Body of pancreas (tissue), 4 donors: ENCODE data around the gene HSBP1. TPM values are rescaled to one million over a fixed set of nuclear protein-coding genes. Genes with fewer than 3 reads are reported as not detected.

Source experiments
- ATAC-seq: fragments of 150-250 bp; one replicate; pipeline ENCODE4 v1.9.1; 2016
- DNase-seq, 4 donors: peaks; one replicate each; pipeline ENCODE4 v3.0.0-alpha.2; 2019
- H3K27ac ChIP-seq, 4 donors: fragments of 200-600 bp; sonication (generic); 1 replicate in 3 of 4; 2 replicates in 1 of 4; pipeline versions ENCODE4 v1.5.1 to v1.6.1; 2016 to 2019; ENCODE audit warnings: mild to moderate bottlenecking in 1 of 4, mixed read lengths in 1 of 4, moderate library complexity in 1 of 4
- H3K27me3 ChIP-seq, 2 donors: fragments of 200-600 bp; sonication (generic); one replicate each; pipeline ENCODE4 v1.6.0; 2016; ENCODE audit warnings: mild to moderate bottlenecking in 1 of 2
- H3K36me3 ChIP-seq, 2 donors: fragments of 200-600 bp; sonication (generic); replicated peaks in 1 of 2; 2 replicates each; pipeline ENCODE4 v1.5.1; 2016; ENCODE audit warnings: low read depth in 2 of 2; ENCODE audit not compliant: insufficient read depth in 1 of 2
- H3K4me1 ChIP-seq: fragments of 200-600 bp; sonication (generic); one replicate; pipeline ENCODE4 v1.6.0; 2016
- H3K4me3 ChIP-seq, 2 donors: fragments of 200-600 bp; sonication (generic); 1 replicate in 1 of 2; 2 replicates in 1 of 2; pipeline ENCODE4 v1.5.1; 2016 to 2019
- H3K9me3 ChIP-seq, 3 donors: fragments of 200-600 bp; sonication (generic); 1 replicate in 2 of 3; 2 replicates in 1 of 3; pipeline ENCODE4 v1.5.1; 2016
- POLR2A ChIP-seq, 3 donors: fragments of 450-650 bp; IDR thresholded peaks; one replicate each; pipeline ENCODE4 v1.6.1; 2016; ENCODE audit warnings: antibody characterized with exemption in 3 of 3, mild to moderate bottlenecking in 2 of 3
- WGBS, 2 donors: methylation state at CpG; one replicate each; pipeline ENCODE4 v1.1.5; 2017; 5-methylcytosine and 5-hydroxymethylcytosine counted together
- intact Hi-C: fragments of 100-400 bp; cut with DNase I; formaldehyde crosslinking; loops from one replicate; pipeline ENCODE4 v1.15.1; 2023
- total RNA-seq, 2 donors: library from RNA; depleted of rRNA; stranded (reverse); fragments of >200 nt; gene quantifications; one replicate each; pipeline ENCODE4 v1.1.0, GENCODE V29; 2016
- TF ChIP-seq, protein P1 (sequence below), 7 experiments: fragments of 450-650 bp in 4 of 7; fragments of 200-600 bp in 3 of 7; sonication (generic) in 3 of 7; IDR thresholded peaks; one replicate each; pipeline ENCODE4 v1.5.1; 2016 to 2019; ENCODE audit warnings: antibody characterized with exemption in 7 of 7

Gene HSBP1
- total RNA-seq, 2 donors from 2014 or later = 4.9 to 12.5 TPM

DNA sequence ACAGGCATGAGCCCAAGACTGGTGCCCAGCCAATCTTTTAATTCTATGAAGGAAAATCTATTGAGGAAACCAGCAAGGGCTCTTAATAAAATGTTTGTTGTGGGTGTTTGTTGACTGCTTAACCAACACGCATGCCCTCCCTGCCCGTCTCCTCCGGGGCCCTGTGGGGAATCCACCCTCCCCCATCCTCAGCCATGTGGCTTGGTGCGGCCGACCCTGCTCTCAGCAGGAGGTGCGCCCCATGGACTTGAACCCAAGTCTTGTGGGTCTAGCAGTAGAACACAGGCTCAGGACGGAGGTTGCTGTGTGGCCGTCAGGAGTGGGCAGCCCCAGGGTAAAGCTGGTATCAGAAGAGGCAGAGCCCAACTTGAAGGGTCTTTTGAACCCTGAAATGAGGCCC, 46.1 kb downstream of the HSBP1 start:
- TF ChIP-seq, protein P1, sequence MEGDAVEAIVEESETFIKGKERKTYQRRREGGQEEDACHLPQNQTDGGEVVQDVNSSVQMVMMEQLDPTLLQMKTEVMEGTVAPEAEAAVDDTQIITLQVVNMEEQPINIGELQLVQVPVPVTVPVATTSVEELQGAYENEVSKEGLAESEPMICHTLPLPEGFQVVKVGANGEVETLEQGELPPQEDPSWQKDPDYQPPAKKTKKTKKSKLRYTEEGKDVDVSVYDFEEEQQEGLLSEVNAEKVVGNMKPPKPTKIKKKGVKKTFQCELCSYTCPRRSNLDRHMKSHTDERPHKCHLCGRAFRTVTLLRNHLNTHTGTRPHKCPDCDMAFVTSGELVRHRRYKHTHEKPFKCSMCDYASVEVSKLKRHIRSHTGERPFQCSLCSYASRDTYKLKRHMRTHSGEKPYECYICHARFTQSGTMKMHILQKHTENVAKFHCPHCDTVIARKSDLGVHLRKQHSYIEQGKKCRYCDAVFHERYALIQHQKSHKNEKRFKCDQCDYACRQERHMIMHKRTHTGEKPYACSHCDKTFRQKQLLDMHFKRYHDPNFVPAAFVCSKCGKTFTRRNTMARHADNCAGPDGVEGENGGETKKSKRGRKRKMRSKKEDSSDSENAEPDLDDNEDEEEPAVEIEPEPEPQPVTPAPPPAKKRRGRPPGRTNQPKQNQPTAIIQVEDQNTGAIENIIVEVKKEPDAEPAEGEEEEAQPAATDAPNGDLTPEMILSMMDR (IDR thresholded peaks at IDR 0.05) = no peak
- TF ChIP-seq POLR2A (IDR thresholded peaks at IDR 0.05) = no peak
- WGBS, 2 donors = 86 to 95% methylated on average over 8 of the region's 8 CpGs
- H3K4me1 ChIP-seq = no peaks in the 10 kb centered on the region
- no peak overlapping the region for H3K4me3 ChIP-seq
- H3K27ac ChIP-seq = no peak overlapping the region
- H3K36me3 ChIP-seq = no peaks in the 10 kb centered on the region
- ATAC-seq (no peak), DNase-seq (no peak)
- intact Hi-C loops = no loop called here
- H3K9me3 ChIP-seq = no peaks in the 10 kb centered on the region
- H3K27me3 ChIP-seq = no peaks in the 10 kb centered on the region

DNA sequence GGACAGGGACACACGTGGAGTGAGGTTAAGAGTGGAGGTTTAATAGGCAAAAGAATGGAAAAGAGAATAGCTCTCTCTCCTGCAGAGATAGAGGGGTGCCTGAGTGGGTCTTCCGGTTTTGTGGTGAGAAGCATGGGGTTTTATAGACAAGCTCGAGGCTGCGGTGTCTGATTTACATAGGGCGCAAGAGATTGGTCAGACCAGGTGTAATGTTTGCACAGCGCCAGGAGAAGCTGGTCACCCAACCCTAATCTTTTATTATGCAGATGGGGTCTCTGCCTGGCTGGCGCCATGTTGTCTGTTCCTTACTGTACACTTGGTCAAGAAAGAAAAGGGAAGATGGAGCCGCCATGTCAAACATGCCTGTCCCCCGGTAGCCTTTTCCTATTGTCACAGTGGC, 46.6 kb downstream of the HSBP1 start:
- no peak for ATAC-seq
- H3K27me3 ChIP-seq = no peaks in the 10 kb centered on the region
- no peak for DNase-seq
- intact Hi-C loops = no loop called here
- no peak for TF ChIP-seq POLR2A (IDR thresholded peaks at IDR 0.05)
- TF ChIP-seq, protein P1 (IDR thresholded peaks at IDR 0.05) = no peak
- H3K9me3 ChIP-seq = no peaks in the 10 kb centered on the region
- no peaks in the 10 kb centered on the region for H3K36me3 ChIP-seq
- 71 to 78% methylated on average over 9 of the region's 9 CpGs for WGBS, 2 donors
- H3K27ac ChIP-seq = no peak overlapping the region
- H3K4me3 ChIP-seq = no peak overlapping the region
- H3K4me1 ChIP-seq = no peaks in the 10 kb centered on the region

DNA sequence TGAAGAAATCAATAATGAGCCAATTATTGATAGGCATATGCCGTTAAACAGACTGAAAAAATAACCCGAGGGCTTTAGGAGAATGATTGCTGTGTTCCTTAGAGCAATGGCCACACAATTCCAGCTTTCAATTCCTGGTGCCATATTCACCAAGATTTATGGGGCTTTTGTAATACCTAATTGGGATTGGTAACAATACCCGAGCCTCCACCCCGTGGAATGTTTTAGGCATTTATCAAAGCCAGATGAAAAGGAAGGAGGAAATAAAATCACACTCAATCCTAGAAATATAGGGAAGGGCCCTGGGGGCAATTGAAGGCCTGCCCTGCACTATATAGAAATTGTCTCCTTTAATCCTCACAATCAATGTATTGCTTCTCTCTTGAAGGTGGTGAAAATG, 49.0 kb downstream of the HSBP1 start:
- H3K4me1 ChIP-seq = no peaks in the 10 kb centered on the region
- H3K36me3 ChIP-seq = no peaks in the 10 kb centered on the region
- no peaks in the 10 kb centered on the region for H3K9me3 ChIP-seq
- H3K27ac ChIP-seq = no peak overlapping the region
- WGBS, 2 donors = 23 to 34% methylated on average over 4 of the region's 4 CpGs
- DNase-seq (no peak), ATAC-seq (no peak)
- intact Hi-C loops = no loop called here
- TF ChIP-seq, protein P1 (IDR thresholded peaks at IDR 0.05) = no peak
- no peak for TF ChIP-seq POLR2A (IDR thresholded peaks at IDR 0.05)
- no peak overlapping the region for H3K4me3 ChIP-seq
- no peaks in the 10 kb centered on the region for H3K27me3 ChIP-seq

DNA sequence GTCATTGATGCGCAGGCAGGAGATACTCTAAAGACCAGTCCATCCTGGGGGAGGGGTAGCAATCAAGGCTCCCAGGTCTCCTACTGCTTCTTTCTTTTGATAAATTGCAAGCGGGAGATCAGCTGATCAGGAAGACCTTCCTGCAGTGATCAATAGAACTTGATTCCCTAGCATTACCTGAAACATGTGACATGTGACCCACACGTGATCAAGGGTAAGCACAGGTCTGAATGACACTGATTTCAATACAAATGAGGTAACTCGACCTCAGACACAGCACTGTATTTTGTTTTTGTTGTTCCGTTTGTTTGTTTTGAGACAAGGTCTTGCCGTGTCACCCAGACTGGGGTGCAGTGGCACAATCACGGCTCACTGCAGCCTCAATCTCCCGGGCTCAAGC, 51.5 kb downstream of the HSBP1 start:
- intact Hi-C loops = no loop called here
- no peak for ATAC-seq
- 61 to 71% methylated on average over 8 of the region's 8 CpGs for WGBS, 2 donors

DNA sequence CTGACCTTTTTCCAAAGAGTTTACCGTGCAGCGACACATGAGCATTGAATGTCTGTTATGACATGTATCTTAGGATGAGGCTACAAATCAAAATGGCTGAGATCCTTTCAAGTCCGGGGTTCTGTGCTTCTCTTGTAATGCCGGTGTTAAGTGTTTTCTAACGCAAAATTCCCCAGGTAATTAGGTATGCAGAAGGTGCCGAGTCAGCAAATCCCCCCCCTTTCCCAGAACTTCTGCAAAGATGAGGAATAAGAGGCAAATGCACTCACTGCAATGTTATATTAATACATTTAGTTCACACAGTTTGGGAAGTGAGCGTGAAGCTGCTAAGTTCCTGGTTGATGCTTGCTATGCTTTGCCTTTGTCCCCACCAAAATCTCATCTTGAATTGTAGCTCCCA, 54.9 kb downstream of the HSBP1 start:
- ATAC-seq (no peak), DNase-seq (no peak)
- 68 to 72% methylated on average over 7 of the region's 7 CpGs for WGBS, 2 donors
- no peak for TF ChIP-seq POLR2A (IDR thresholded peaks at IDR 0.05)
- TF ChIP-seq, protein P1 (IDR thresholded peaks at IDR 0.05) = no peak
- no peaks in the 10 kb centered on the region for H3K4me1 ChIP-seq
- H3K9me3 ChIP-seq = no peaks in the 10 kb centered on the region
- H3K27ac ChIP-seq = no peak overlapping the region
- intact Hi-C loops = no loop called here
- no peak overlapping the region for H3K4me3 ChIP-seq
- H3K36me3 ChIP-seq = no peaks in the 10 kb centered on the region
- H3K27me3 ChIP-seq = no peaks in the 10 kb centered on the region

More for the DNA sequence above, 51.5 kb downstream of the HSBP1 start:
- Histone ChIP-seq H3K4me3 (no peak overlapping the region), H3K4me1 (no peaks in the 10 kb centered on the region), H3K36me3 (no peaks in the 10 kb centered on the region), H3K27me3 (no peaks in the 10 kb centered on the region), H3K9me3 (no peaks in the 10 kb centered on the region), H3K27ac (no peak overlapping the region)
- TF ChIP-seq, protein P1 (IDR thresholded peaks at IDR 0.05) = no peak
- TF ChIP-seq POLR2A (IDR thresholded peaks at IDR 0.05) = no peak
- DNase-seq = no peak
